Kidney (tissue), 14 donors: ENCODE data around the gene IMMP2L. TPM values are rescaled to one million over a fixed set of nuclear protein-coding genes. Genes with fewer than 3 reads are reported as not detected.

Experiments
- DNase-seq, 5 donors: peaks; one replicate each; pipeline ENCODE4 v3.0.0-alpha.2; 2013 to 2020
- FAIRE-seq: peaks from 2 replicates; lab custom pipeline; 2012; peaks lifted over from hg19 to GRCh38; lab: Jason Lieb, UNC
- H3K27ac ChIP-seq, 2 donors: one replicate each; pipeline ENCODE4 v1.7.0; 2013; ENCODE audit warnings: low read depth in 2 of 2, low read length in 2 of 2, inconsistent platforms in 1 of 2
- H3K27me3 ChIP-seq: one replicate; pipeline ENCODE4 v1.7.1; 2013; ENCODE audit warnings: low read length, inconsistent platforms; ENCODE audit not compliant: control insufficient read depth, insufficient read depth
- H3K36me3 ChIP-seq, 3 donors: one replicate each; pipeline versions ENCODE4 v1.7.0 to v1.7.1; 2013; ENCODE audit warnings: low read length in 3 of 3, control low read depth in 1 of 3, inconsistent platforms in 1 of 3; ENCODE audit not compliant: insufficient read depth in 3 of 3, control insufficient read depth in 2 of 3
- H3K4me1 ChIP-seq, 3 donors: one replicate each; pipeline versions ENCODE4 v1.7.0 to v1.7.1; 2013; ENCODE audit warnings: low read length in 3 of 3, inconsistent platforms in 1 of 3, low read depth in 1 of 3; ENCODE audit not compliant: control insufficient read depth in 2 of 3, insufficient read depth in 2 of 3
- H3K4me3 ChIP-seq, 3 donors: one replicate each; pipeline versions ENCODE4 v1.7.0 to v1.8.1; 2013; ENCODE audit warnings: low read length in 3 of 3, control low read depth in 1 of 3, inconsistent platforms in 1 of 3
- H3K9ac ChIP-seq, 3 donors: one replicate each; pipeline versions ENCODE4 v1.7.0 to v1.7.1; 2013; ENCODE audit warnings: low read length in 3 of 3, control low read depth in 1 of 3, inconsistent platforms in 1 of 3
- H3K9me3 ChIP-seq, 3 donors: one replicate each; pipeline versions ENCODE4 v1.7.0 to v1.7.1; 2013; ENCODE audit warnings: low read length in 3 of 3, control low read depth in 1 of 3, inconsistent platforms in 1 of 3; ENCODE audit not compliant: control insufficient read depth in 2 of 3, insufficient read depth in 1 of 3
- intact Hi-C: fragments of 100-400 bp; cut with DNase I; formaldehyde crosslinking; loops from one replicate; pipeline ENCODE4 v1.11.1; 2022
- polyA plus RNA-seq: library from polyadenylated mRNA; stranded (reverse); fragments of 350-450 nt; fragmentation: Illumina TruSeq; extraction: RNeasy Lipid Tissue Mini Kit (QIAGEN cat#74804); gene quantifications from one replicate; pipeline ENCODE4 v1.2.3, GENCODE V29; 2014; ENCODE audit warnings: low read depth, low replicate concordance; ENCODE audit not compliant: insufficient read depth
- total RNA-seq: library from RNA; stranded (reverse); fragmentation: NEBNext Ultra II Directional; extraction: Animal tissue kit (Norgen Biotek cat#: 25700); gene quantifications from one replicate; pipeline ENCODE4 v1.2.1, GENCODE V29; 2021
- TF ChIP-seq, protein P1 (sequence below): IDR thresholded peaks from 3 replicates; pipeline ENCODE4 v1.5.1; 2012; ENCODE audit warnings: mild to moderate bottlenecking, moderate library complexity, borderline replicate concordance; ENCODE audit not compliant: insufficient read depth; ENCODE audit errors: extremely low read depth
- donor health status: control.
- donor health status: control.
- donor health status: control.
- donor health status: control.
- donor health status: control.
- donor health status: DM: yes; HTN: yes; CAD: no.
- donor health status: Normal renal cell carcinoma (clear cell type).

Gene IMMP2L
- total and polyA plus RNA-seq, 2 donors from 2014 or later = 46.4 to 52.1 TPM

DNA sequence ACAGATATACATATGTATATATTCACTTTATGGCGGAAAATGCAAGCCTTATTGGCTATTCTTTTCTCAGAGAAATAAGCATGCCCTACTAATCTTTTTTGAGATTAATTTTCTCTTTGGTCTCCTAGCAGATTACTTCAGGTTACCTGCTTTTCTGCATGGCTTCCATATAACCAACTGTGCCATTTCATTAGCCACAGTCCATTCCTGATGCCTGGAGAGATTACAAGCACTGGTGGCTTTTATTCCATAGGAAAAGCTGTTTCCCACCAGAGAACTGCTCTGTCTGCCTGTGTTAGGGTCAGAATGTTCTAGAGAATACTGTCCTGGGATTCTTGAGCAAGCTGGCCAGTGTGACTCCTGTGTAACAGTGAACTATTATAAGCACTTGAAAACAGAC lies 411.6 kb downstream of the IMMP2L start:
- intact Hi-C loops = no loop called here
- Histone ChIP-seq H3K9me3 (no peaks in the 10 kb centered on the region), H3K27ac (no peak overlapping the region), H3K27me3 (no peaks in the 10 kb centered on the region), H3K9ac (no peak overlapping the region), H3K4me3 (no peak overlapping the region), H3K4me1 (no peaks in the 10 kb centered on the region), H3K36me3 (no peaks in the 10 kb centered on the region)
- TF ChIP-seq, protein P1, sequence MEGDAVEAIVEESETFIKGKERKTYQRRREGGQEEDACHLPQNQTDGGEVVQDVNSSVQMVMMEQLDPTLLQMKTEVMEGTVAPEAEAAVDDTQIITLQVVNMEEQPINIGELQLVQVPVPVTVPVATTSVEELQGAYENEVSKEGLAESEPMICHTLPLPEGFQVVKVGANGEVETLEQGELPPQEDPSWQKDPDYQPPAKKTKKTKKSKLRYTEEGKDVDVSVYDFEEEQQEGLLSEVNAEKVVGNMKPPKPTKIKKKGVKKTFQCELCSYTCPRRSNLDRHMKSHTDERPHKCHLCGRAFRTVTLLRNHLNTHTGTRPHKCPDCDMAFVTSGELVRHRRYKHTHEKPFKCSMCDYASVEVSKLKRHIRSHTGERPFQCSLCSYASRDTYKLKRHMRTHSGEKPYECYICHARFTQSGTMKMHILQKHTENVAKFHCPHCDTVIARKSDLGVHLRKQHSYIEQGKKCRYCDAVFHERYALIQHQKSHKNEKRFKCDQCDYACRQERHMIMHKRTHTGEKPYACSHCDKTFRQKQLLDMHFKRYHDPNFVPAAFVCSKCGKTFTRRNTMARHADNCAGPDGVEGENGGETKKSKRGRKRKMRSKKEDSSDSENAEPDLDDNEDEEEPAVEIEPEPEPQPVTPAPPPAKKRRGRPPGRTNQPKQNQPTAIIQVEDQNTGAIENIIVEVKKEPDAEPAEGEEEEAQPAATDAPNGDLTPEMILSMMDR = no peak
- DNase-seq (no peak), FAIRE-seq (no peak)

GRCh38 chr7:111147708-111148533 lies 414.4 kb downstream of the IMMP2L start:
- FAIRE-seq = no peak
- H3K27ac ChIP-seq = no peak overlapping the region
- no peaks in the 10 kb centered on the region for H3K9me3 ChIP-seq
- no peak overlapping the region for H3K4me3 ChIP-seq
- TF ChIP-seq, protein P1 = no peak
- no peaks in the 10 kb centered on the region for H3K27me3 ChIP-seq
- no peaks in the 10 kb centered on the region for H3K36me3 ChIP-seq
- H3K9ac ChIP-seq = no peak overlapping the region
- intact Hi-C loops = no loop called here
- no peaks in the 10 kb centered on the region for H3K4me1 ChIP-seq
- DNase-seq = no peak

GRCh38 chr7:111146136-111146535 lies 416.2 kb downstream of the IMMP2L start:
- Histone ChIP-seq H3K27me3 (no peaks in the 10 kb centered on the region), H3K9me3 (no peaks in the 10 kb centered on the region), H3K4me1 (no peaks in the 10 kb centered on the region), H3K36me3 (no peaks in the 10 kb centered on the region), H3K9ac (no peak overlapping the region), H3K4me3 (no peak overlapping the region), H3K27ac (no peak overlapping the region)
- intact Hi-C loops = no loop called here
- DNase-seq (no peak), FAIRE-seq (no peak)
- TF ChIP-seq, protein P1 = no peak
